GM23338 (cell line): ENCODE results near the gene CNTNAP5.

Experiments
- CREB1 ChIP-seq: fragments of 250-450 bp; sonication (Bioruptor Pico); IDR thresholded peaks from 2 replicates; pipeline ENCODE4 v1.5.0; 2020; ENCODE audit warnings: low read depth, mild to moderate bottlenecking, moderate library complexity
- CTCF ChIP-seq, 2 experiments: fragments of 200-600 bp in 1 of 2; sonication (generic) in 1 of 2; conservative IDR thresholded peaks; 2 replicates each; pipeline versions ENCODE4 v1.5.1 to v1.6.1; 2016 to 2017; ENCODE audit warnings: antibody characterized with exemption in 2 of 2, low read depth in 2 of 2, mild to moderate bottlenecking in 2 of 2, moderate library complexity in 1 of 2
- ETS1 ChIP-seq: IDR thresholded peaks from 2 replicates; pipeline ENCODE4 v1.6.1; 2016; ENCODE audit warnings: antibody characterized with exemption
- NANOG ChIP-seq: IDR thresholded peaks from 2 replicates; pipeline ENCODE4 v1.6.1; 2016; ENCODE audit warnings: antibody characterized with exemption, borderline replicate concordance
- POLR2AphosphoS5 ChIP-seq: IDR thresholded peaks from 2 replicates; pipeline ENCODE4 v1.6.1; 2016; ENCODE audit warnings: antibody characterized with exemption, low read depth

DNA sequence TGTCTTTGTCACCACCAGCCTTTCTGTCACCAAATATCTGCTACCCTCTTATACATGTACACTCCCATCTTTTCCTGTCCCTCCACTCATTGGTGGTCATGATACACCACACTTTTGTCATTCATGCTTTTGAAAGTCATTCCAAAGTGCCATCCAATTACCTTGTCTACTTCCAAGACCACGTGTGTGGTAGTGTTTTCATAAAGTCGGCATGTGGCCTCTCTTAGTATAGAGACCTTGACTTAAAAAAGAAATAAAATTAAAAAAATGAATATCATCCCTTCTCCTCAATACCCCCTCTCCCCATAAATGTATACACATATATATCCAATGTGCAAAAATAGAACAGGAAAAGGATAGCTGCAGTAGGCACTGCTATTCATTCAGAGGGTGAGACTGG is 271.4 kb downstream of the CNTNAP5 start:
- TF ChIP-seq CREB1 (CRISPR knock-in tag): no peak
- no peak for TF ChIP-seq CTCF (conservative IDR thresholded peaks at IDR 0.05; ENCODE audit: low read depth in 2 of 2)
- TF ChIP-seq POLR2AphosphoS5: no peak
- no peak for TF ChIP-seq ETS1
- no peak for TF ChIP-seq NANOG
